HT1080 (cell line): ENCODE measurements around the gene FBXL4. TPM values are rescaled to one million over a fixed set of nuclear protein-coding genes. Genes with fewer than 3 reads are reported as not detected.

Source experiments
- DNase-seq: peaks from one replicate; pipeline ENCODE4 v3.0.0-alpha.2; 2015; ENCODE audit warnings: low read depth
- total RNA-seq: library from RNA; depleted of rRNA; stranded (reverse); fragments of >200 nt; shearing (Covaris generic); gene quantifications from 2 replicates; pipeline ENCODE4 v1.2.3, GENCODE V29; 2014

Gene FBXL4
- total RNA-seq, 1 experiment from 2014 or later: 15.7 TPM

DNA sequence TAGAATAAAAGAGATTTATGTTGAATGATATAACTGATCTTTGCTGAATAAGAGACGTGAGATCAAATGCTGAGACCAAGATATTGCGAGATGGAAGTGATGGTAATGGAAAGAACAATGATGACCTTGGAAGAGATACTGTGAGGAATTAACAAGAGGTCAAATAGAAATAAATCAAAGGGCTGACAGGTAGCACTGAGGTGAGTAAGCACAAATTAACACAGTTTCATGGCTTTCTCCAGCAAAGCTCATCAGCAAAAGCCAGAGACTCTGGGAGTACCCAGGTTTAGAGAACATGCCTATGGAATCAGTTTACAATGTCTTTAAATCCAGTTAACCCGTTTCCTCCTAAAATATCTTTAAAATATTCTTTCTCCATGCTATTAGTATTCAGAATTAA is 60.1 kb downstream of the FBXL4 start:
- DNase-seq: no peak

DNA sequence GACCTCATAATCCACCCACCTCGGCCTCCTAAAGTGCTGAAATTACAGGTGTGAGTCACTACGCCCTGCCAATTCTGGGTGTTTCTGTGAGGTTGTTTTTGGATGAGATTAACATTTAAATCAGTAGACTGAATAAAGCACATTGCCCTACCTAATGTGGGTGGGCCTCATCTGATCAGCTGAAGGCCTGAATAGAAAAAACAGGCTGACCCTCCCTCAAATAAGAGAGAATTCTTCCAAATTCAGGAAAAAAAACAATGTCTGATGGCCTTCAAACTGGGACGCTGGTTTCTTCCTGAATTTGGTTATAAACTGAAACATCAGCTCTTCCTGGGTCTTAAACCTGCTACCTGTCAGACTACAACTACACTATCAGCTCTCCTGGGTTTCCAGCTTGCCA is 62.4 kb downstream of the FBXL4 start:
- DNase-seq: no peak

DNA sequence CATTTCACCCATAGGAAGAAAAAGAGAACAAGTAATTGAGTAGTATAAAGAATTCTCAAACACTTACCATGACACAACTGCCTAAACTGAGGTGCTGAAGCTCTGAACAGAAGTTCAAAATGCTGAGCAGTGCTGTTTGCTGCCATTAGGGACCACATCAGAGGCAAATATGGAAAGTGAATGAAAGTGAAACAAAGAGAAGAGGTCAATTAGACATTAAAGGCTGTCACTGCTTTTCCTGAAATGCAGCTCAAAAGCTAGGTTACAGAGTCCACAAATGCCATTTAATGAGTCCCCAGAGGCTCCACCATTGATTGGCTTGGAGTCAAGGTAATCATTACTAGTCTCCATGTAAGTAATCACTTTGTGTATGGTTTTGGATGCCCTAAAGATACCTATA is 67.3 kb downstream of the FBXL4 start:
- DNase-seq: no peak

DNA sequence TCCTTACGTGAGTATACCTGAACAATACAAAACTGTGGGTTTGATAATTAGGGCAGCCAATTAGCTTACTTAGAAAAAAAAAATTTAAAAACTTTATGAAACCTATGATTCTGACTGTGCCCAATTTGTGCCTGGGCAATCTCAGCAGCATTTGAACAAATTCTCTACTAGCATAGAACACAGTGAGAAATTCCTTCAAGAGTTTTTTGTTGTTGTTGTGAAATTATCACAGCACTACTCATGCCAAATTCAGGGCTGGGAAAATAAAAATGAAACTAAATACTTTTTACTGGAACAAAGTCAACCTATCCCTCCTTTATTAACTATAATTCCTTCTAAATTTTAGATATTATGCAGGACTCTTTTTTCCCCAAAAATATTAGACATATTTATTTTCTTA is 70.5 kb downstream of the FBXL4 start:
- DNase-seq: no peak

DNA sequence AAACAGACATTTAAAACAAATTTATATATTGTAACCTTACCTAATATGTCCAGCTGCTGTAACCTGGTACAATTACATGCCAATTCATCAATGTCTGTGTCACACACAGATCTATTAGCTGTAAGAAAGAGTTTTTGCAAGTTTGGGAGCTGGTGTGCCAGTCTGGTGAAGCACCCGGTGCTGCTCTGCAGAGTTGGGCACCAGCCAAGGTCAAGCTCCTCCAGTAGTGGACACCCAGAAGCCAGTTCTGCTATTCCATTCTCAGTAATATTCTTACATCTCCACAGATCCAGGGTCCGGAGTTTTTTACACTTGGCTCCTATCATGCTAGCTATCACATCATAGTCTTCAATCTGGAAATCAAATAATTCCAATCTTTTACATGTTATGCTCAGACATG is 72.4 kb downstream of the FBXL4 start:
- DNase-seq: no peak

DNA sequence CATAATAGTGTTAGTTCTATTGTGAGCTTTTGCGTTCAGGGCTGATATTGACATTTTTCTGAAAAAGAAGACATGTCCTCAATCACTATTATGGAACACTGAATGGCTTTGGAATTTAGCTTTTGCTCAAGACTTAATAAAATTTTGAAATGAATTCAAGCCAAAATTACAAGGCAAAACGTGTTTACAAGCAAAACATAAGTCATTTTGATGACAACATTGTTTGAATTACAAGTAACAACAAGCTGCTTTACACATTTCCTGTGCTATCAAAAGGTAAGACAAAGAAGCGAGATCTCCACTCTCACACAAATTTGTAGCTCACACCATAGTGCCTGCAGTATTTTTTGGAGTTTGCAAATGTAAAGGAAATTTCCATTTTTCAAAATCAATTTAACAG is 75.9 kb downstream of the FBXL4 start:
- DNase-seq: no peak

DNA sequence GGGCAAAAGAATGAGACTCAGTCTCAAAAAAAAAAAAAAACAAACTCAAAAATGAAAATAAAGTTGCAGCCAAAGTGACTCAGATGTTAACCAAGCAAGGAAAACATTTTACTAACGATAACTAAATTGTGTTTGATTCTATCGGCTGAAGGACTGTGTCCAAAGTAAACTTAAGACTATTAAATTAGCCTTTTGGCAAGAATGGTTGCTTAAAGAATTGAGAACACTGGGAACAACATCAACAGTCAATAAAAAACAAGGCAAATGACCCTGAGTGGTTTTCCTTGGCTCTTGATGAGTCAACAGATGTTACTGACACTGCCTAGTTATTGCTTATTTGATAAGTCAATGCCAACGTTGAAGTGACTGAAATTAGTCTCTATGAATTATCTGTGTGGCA is 76.7 kb downstream of the FBXL4 start:
- peak; percentile 27 for DNase-seq

DNA sequence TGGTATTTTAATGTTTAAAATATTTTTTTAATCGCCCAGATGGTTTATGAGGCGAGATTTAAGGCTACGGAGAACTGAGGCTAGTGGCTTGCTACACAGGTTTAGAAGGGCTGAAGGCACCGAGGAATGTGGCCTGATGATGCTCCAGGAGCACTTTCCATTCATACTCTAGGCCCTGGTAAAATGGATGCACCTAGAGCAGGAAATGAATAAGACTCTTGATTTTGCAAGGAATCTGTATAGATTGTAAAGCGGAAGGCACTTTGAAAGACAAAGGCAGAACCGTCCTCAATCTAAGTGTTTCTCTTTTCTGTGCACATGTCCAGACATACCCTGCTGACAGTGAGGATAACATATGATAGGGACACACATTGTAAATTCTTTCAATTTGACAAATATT is 83.2 kb downstream of the FBXL4 start:
- DNase-seq: no peak

DNA sequence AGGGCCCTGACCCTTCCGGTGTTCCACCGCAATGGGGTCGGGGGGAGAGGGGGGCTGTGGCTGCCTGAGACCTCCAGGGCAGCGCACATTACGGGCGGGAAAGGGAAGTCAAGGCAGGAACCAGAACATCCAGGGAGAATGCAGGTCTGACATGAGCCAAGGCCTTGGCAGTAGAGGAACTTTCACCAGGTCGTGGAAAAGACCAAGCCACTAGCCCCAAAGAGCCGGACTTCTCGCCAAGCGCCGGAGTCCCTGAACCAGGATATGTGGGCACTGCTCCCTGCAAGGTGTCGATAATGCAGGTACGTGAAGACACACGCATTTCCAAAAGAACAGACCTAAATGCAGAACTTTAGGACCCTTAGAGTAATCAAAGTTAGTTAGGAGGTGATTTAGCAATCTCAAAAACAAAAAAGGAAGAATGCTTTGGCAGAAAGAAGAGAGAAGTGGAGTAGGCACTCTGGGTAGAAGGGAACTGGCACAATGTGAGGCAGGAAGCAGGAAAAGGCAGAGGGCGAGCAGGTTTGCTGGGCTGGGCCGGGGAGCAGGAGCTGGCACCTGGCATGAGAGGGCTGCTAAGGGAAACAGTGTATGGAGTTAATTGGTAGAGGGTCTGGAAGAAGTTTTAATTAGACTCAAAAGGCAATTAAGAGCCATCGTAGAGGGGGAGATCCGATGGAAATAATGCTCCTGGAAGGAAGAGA is 99.1 kb downstream of the FBXL4 start:
- no peak for DNase-seq

DNA sequence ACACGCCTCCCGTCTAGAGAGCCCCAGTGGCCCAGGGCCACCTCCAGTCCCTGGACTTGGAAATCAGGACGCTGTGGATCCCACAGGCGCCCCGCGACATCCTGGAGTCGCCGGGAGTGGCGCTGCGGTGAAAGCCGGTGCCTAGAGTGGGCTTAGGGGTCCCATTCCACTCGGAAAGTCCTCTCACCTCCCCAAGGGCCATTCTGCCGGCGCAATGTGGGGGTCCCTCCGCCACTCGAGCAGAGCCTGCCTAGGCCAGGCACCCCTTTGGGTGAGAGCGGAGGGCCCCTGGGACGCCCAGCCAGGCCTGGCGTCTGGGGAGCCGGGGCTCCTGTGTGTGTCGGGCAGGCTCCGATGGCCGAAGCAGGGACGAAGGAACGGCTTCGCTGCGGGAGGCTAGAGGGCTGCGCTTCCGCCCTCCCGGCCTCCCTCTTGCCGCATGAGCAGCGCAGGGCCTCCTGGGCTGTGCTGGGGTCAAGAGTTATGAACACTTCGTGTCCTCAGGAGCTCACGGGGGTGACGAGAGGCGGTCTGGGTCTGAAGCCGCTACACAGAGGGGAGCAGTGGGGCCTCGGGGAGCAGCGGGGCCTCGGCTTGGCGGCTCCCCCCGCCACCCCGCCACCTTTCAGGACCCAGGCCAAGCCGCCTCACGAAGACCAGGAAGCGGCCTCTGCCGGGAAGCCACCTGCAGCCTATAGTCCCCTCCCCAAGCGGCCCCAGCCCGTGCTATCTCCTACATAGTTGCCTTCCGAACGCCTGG is 99.8 kb downstream of the FBXL4 start:
- DNase-seq: no peak

DNA sequence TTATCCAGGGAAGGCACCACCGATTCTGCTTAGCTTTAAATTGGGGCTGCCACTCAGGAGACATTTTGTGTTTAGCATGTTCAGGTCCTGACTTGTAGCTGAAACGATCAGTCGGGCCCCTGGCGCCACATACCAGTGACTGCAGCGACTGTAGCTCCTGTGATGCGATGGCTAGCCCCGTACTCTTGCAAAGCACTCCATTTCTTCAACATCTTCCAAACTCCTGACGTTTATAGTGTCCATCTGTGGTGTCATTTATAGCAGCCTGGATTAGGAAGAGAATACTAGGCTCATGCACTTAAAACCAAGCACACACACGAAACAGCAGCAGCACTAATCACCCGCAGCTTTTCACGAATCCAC is 100.3 kb downstream of the FBXL4 start:
- DNase-seq: no peak

DNA sequence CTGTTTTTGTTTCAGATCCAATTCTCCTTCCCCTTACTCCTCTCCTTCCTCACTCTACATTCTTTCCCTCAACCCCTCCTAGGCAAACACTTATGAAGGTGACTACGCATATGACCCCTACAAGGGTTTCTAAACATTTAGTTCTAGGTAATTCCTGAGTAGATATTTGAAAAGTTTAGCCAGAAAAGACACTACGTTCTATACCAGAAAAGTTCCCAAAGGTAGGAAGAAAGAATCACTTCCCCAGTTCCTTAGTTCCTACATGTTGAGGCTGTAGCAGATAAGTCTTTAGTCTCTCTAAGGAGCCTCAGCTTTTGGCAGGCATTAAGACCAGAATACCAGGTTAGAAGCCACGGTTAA is 101.7 kb downstream of the FBXL4 start:
- no peak for DNase-seq

DNA sequence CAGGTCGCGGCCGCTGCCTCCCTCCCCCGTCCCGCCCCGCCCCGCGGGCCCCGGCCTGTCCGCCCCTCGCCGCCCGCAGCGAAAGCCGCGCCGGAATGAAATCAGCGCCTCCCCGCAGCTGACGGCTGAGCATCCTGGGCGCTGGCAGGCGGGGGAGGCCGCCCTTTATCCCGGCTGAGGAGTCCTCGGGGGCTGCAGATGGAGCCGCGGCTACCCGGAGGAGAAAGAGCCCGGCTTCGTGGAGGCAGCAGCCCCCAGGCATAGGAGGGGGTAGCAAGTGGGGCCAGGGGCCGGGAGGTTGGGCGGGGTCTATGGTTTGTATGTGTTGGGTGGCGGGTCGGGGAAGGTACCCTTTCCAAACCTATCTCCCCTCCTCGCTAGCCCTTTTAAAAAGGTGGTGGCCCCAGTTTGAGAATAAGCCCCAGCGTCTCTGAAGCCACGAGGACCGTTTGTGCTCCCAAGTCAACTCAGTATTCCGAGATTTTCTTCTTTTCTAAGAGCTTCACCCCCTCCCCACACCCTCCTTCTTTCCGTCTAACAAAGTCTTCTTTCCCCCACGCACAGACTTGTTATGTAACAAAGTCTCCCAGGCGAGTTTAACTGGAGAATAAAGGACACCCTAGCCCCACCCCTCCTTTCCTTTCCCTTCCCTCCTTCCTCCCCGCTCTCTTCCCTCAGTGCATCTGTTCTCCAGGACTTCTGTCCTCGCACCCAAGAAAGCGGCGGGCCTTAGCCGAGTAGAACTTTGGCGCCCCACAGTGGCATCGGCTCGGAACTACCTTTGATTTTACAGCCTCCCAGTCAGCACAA is 102.3 kb downstream of the FBXL4 start:
- peak; percentile 85 for DNase-seq

DNA sequence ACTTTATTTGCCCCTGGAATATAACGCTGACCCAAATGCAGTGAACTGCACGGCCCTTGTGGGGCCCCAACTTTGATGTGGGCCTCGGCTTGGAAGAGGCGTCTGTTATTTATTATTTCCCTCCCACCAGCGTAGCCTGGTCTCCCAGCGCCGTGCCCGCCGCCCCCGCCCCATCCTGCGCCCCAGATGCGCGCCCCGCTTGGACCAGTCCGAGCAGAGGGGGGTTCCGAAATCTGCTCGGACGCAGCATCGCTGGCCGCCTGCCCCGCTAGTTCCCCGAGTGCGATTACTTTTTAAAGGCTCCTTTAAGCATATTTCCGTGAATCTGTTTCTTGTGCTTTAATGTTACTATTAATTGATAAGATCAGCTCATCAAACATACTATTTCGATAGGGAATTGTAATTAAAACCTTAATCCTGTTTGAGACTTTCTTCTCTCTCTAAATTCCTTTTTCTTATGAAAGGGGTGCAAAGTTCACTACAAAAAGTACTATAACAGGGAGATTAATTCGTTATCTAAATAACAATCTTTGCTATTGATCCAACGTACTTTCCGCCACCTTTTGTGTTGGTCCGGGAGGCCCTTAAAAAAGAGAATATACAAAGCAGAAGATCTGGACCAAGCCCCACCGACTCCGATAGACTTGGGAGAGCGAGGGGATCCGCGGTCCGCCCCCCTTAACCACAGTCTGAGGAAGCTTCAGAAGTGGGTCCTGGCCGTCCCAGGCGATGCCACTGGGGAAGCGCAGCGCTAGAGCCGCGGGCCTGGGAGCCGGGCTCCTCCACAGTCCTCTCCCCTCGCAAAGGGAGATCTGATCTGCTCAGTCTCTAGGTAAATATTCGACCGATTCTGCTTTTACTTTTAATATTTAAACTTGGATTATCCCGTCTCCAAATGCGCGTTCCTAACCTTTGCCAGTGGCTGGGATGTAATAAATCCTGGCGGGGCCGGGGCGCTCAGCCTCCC is 103.2 kb downstream of the FBXL4 start:
- no peak for DNase-seq

DNA sequence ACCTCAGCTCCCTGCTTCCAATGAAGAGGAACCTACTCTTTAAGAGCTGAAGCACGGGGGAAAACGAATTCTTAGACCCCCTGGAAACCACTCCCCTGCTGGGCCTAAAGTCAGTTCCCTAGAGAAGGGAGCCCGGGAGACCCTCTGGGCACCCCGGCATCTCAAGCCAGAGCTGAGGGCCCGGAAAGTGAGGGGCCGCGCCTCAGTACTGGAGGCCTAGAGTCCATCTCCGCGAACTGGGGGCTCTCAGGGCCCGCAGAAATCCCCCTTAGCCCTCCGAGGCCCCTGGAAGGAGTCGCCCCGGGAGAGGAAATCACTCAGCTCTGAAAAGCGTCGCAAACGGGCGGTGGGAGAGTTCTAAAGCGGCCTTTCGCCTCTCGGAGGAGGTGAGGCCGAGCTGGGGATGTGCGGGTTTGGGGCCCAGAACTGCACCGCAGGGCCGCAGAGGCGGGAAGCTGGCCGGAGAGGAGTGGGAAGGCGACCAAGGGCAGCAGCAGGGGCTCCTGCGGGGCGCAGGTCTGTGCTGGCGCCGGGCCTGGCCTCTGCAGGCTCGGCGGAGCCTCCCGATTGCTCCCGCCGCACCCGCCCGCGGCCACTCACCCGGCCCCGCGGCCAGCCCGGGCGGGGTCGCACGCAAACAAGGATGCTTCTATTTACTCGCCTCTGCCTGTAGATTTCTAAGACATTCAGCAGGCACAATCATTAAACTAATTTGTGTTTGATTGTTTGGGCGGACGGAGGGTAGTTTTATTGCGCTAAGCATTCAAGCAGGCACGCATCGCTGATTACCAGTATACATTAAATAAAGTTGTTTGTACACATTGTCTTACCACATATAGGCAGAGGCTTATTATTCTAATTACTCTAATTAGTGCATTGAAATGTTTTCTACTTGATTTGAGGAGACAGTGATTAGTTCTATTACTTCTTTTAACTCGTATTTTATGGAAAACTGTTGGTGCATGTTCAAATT is 104.2 kb downstream of the FBXL4 start:
- DNase-seq: no peak

DNA sequence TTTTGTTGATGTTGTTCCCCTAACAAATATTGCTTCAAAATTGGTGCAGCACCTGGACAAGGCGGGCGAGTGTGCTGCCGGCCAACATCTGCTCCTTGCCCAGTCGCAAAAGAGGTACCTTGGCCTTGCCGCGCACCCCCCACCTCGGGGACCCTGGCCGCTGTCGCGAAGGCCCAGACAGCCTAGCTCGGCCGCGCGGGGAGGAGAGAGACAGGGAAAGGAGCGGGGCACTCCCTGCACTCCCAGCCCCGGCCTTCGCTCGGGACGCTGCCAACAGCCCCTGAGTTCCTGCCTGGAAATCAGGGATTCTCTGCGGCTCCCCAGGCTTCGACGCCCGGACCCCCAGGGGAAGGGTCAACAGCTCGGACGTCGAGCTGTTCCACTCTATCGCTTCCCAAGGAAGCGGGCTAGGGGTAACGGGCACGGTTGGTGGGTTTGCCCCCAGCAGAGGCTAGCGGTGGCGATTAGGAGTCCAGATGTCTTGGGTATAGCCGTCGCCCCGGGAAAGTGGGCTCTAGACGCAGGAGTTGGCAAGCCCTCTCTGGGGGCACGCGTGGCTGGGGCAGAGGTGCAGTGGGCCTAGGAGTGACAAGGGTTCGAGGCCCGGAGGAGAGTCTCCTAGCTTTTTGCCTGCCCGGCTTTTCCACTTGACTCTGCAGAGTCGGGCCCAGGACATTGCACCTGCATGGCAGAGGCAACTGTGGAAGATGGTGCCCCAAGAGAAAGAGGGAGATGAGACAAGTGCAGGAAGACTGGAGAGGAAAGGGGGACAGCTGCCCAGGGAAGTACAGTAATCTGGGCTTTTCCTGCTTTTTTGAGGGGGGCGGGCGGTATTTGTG is 105.2 kb downstream of the FBXL4 start:
- DNase-seq: no peak

DNA sequence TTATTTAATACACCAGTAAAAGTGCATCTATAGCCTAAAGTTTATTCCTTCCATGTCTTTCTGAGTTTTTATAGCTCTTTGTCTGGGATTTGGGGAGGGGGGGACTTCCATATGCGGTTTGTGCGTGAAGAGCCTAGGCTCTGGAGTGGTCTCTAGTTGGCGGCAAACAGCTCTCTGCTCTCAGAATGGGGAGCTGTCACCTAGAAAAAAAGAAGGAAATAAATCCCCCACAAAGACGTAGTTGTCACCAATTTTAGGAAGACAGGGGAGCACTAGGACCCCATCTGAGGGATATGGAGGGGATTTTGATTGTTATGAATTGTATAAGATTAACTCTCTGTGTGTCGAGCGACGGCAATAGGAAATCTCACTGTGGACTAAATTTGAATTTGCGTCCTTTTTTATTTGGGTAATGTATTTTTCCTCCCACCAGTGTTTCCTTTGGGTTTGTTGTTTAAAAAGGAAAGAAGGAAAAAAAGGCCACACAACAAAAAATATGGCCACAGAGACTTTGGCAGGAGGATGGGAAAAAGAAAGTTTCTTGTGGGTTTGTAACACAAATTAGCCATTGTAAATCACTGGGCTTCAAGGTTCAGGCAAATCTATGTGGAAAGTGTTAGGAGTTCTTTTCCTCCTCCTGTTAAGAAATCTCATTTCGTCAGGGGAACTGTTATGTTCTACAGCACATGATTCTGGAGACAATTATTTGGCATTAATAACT is 106.0 kb downstream of the FBXL4 start:
- DNase-seq: no peak

DNA sequence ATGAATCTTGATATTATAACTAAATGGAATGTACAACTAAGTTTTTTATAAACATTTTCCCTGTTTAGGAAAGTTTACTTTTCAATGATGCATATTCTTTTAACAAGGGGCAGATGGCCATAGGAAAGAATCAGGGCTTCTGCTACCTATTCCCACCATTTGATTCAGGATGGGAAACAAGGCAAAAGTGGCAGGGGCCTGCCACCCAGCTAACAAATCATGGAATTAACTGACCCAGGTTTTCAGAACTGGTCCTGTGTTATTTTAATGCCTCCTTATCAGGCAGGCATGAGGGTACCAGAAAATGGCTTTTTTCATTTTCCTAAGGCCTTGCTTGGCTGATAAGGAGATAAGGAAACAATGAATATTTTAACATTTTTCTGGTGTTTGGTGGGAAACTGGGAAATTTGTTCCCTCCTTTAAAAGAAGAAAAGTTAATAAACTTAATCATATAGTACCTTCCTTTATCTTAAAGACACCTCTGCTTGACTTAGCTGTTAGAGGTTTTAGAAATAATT is 106.7 kb downstream of the FBXL4 start:
- DNase-seq: no peak
